Endothelial cell (in vitro differentiated cells): Measurements from ENCODE around the gene PSMA6. TPM values are rescaled to one million over a fixed set of nuclear protein-coding genes. Genes with fewer than 3 reads are reported as not detected.

Experiments used
- DNase-seq: peaks from one replicate; pipeline ENCODE4 v3.0.0; 2021; ENCODE audit warnings: low spot score
- H3K27ac Mint-ChIP-seq: one replicate; pipeline ENCODE4 v1.8.0; 2021; ENCODE audit warnings: mixed read lengths, inconsistent platforms; ENCODE audit not compliant: unreplicated experiment
- H3K27me3 Mint-ChIP-seq: one replicate; pipeline ENCODE4 v1.8.0; 2021; ENCODE audit warnings: mild to moderate bottlenecking, moderate library complexity, mixed read lengths, inconsistent platforms; ENCODE audit not compliant: unreplicated experiment
- H3K36me3 Mint-ChIP-seq: one replicate; pipeline ENCODE4 v1.8.0; 2021; ENCODE audit warnings: mild to moderate bottlenecking, low read depth, mixed read lengths, inconsistent platforms; ENCODE audit not compliant: unreplicated experiment
- H3K4me1 Mint-ChIP-seq: one replicate; pipeline ENCODE4 v1.8.0; 2021; ENCODE audit warnings: mild to moderate bottlenecking, mixed read lengths, inconsistent platforms; ENCODE audit not compliant: unreplicated experiment
- H3K4me3 Mint-ChIP-seq: one replicate; pipeline ENCODE4 v1.8.0; 2021; ENCODE audit warnings: mild to moderate bottlenecking, mixed read lengths, inconsistent platforms; ENCODE audit not compliant: unreplicated experiment
- H3K9me3 Mint-ChIP-seq: one replicate; pipeline ENCODE4 v1.8.0; 2021; ENCODE audit warnings: mixed read lengths, inconsistent platforms; ENCODE audit not compliant: unreplicated experiment
- total RNA-seq: library from RNA; stranded (reverse); fragmentation: NEBNext Ultra II Directional; extraction: Animal tissue kit (Norgen Biotek cat#: 25700); gene quantifications from one replicate; pipeline ENCODE4 v1.2.1, GENCODE V29; 2021; ENCODE audit not compliant: unreplicated experiment
- TF ChIP-seq, protein P1 (sequence below): fragments of 200-600 bp; sonication (generic); IDR thresholded peaks from one replicate; pipeline ENCODE4 v1.5.0; 2021; ENCODE audit warnings: antibody characterized with exemption; ENCODE audit not compliant: unreplicated experiment

The PSMA6 gene
- total RNA-seq, 1 donor from 2014 or later, result 160 TPM

DNA sequence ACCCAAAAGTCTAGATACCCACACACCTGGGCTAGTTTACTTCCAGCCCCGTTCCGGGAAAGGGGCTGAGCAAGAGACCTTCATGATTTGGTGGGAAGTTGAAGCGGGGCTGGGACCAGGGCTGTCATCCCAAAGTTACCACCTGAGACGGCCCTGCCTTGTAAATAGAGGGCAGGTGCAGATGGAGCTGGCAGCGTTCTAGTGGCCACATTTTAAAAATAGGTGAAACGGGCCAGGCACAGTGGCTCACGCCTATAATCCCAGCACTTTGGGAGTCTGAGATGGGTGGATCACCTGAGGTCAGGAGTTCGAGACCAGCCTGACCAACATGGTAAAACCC is 68.9 kb downstream of the PSMA6 start:
- Mint-ChIP-seq H3K27me3 (peaks cover 6% of the 10 kb centered on the region), H3K27ac (no peak overlapping the region), H3K4me3 (no peak overlapping the region), H3K36me3 (no peaks in the 10 kb centered on the region), H3K9me3 (no peaks in the 10 kb centered on the region), H3K4me1 (peaks cover 16% of the 10 kb centered on the region)
- TF ChIP-seq, protein P1, sequence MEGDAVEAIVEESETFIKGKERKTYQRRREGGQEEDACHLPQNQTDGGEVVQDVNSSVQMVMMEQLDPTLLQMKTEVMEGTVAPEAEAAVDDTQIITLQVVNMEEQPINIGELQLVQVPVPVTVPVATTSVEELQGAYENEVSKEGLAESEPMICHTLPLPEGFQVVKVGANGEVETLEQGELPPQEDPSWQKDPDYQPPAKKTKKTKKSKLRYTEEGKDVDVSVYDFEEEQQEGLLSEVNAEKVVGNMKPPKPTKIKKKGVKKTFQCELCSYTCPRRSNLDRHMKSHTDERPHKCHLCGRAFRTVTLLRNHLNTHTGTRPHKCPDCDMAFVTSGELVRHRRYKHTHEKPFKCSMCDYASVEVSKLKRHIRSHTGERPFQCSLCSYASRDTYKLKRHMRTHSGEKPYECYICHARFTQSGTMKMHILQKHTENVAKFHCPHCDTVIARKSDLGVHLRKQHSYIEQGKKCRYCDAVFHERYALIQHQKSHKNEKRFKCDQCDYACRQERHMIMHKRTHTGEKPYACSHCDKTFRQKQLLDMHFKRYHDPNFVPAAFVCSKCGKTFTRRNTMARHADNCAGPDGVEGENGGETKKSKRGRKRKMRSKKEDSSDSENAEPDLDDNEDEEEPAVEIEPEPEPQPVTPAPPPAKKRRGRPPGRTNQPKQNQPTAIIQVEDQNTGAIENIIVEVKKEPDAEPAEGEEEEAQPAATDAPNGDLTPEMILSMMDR, result no peak
- no peak for DNase-seq

DNA sequence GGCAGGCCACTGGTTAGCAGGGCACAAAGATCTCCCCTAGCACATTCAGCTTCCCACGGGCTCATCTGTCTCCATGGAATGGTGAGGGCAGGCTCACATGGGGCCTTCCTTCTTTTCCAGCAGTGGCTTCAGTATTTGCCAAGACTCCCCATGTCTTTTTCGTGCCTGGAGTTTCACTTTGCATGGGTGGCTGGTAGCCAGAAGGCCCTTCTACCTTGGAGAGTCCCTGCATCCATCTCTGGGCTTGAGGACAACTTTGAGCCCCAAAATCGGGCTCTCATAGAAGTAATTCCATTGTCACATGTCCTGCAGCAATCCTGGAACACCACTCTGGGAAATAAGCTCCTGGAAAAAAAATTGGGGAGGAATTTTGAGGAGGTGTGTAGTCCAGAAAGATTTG is 70.3 kb downstream of the PSMA6 start:
- H3K36me3 Mint-ChIP-seq, result no peaks in the 10 kb centered on the region

DNA sequence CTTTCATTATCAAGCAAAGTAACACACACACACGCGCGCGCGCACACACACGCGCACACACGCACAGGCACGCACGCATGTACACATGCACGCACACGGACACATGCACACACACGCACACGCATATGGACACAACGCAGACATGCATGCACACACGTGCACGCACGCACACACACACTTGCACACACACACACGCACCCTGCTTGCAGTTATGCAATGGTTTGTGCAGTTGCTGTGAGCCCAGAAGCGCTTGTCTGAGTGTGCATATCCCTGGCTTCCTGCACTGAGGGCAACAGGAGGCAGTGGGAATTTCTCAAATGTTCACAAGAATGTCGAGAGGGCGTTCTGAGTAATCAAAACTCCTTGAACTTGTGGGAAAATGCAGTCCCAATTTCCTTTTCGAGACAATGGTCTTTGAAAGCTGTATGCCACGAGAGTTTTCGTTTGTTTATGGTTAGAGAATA is 70.8 kb downstream of the PSMA6 start:
- Mint-ChIP-seq H3K4me3 (no peak overlapping the region), H3K9me3 (no peaks in the 10 kb centered on the region), H3K36me3 (no peaks in the 10 kb centered on the region), H3K27ac (peak overlapping the region; percentile 24), H3K4me1 (peaks cover 24% of the 10 kb centered on the region), H3K27me3 (peaks cover 6% of the 10 kb centered on the region)
- TF ChIP-seq, protein P1, result no peak
- no peak for DNase-seq

More for the DNA sequence above, 70.3 kb downstream of the PSMA6 start:
- H3K9me3 Mint-ChIP-seq, result no peaks in the 10 kb centered on the region
- peaks cover 19% of the 10 kb centered on the region for H3K4me1 Mint-ChIP-seq
- TF ChIP-seq, protein P1, result no peak
- H3K27me3 Mint-ChIP-seq, result peaks cover 6% of the 10 kb centered on the region
- no peak for DNase-seq
- H3K4me3 Mint-ChIP-seq, result no peak overlapping the region
- H3K27ac Mint-ChIP-seq, result no peak overlapping the region

DNA sequence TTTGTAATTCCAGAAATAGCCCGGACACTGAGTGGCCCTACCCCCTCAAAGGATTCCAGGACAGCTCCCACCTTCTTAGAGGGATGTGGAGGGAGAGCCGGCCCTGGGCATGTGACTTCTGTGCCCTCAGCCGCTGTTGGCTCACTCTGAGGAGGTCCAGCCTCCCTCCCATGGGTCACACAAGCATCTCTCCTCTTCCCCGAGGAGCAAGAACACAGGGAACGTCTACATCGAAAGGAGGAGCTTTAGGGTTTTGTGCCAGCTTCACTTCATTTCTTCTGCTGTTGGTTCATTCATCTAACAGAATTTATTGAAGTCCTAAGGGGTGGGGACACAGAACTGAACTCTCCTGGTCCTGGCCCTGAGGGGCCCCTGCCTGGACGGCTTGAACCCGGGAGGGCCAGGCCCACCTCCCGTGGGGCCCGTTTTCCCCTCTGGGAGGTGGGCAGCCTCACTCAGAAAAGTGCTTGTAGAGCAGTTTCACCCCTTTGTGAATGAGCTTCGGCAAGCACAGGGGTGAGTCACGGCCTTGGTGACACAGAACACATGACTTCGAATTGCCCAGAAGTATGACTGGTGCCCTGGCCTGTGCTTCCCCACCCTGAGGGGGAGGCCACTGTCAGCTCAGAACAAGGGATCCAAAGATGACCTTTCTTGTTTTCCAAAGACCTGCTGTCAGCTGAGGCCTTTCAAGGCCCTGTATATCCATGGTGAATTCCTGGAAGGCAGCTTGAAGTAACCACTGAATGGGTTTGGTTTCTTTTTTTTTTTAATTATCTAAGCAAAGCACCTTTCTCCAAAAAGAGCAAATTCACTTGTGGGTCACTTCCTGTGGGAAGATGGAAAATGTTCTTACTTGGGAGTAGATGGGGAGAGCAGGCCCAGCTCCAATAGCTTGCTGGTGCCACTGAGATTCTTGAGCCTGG is 73.2 kb downstream of the PSMA6 start:
- peaks cover 6% of the 10 kb centered on the region for H3K27me3 Mint-ChIP-seq
- H3K4me1 Mint-ChIP-seq, result peaks cover 24% of the 10 kb centered on the region

More for the DNA sequence above, 73.2 kb downstream of the PSMA6 start:
- no peak overlapping the region for H3K4me3 Mint-ChIP-seq
- no peak overlapping the region for H3K27ac Mint-ChIP-seq
- no peaks in the 10 kb centered on the region for H3K36me3 Mint-ChIP-seq
- DNase-seq, result no peak
- no peaks in the 10 kb centered on the region for H3K9me3 Mint-ChIP-seq
- TF ChIP-seq, protein P1, result no peak
